LNCaP clone FGC (cell line): ENCODE results near the gene FMN1.

Source experiments
- DNase-seq: peaks from one replicate; pipeline ENCODE4 v3.0.0-alpha.2; 2011; ENCODE audit warnings: low read depth
- H3K4me3 ChIP-seq: 2 replicates; pipeline ENCODE4 v1.5.1; 2011; ENCODE audit warnings: mild to moderate bottlenecking, low read depth, low read length, control low read depth
- TF ChIP-seq, protein P1 (sequence below): IDR thresholded peaks from 2 replicates; pipeline ENCODE4 v1.5.1; 2012; ENCODE audit warnings: mild to moderate bottlenecking; ENCODE audit not compliant: control insufficient read depth, insufficient read depth; ENCODE audit errors: extremely low read depth

Gene FMN1

DNA sequence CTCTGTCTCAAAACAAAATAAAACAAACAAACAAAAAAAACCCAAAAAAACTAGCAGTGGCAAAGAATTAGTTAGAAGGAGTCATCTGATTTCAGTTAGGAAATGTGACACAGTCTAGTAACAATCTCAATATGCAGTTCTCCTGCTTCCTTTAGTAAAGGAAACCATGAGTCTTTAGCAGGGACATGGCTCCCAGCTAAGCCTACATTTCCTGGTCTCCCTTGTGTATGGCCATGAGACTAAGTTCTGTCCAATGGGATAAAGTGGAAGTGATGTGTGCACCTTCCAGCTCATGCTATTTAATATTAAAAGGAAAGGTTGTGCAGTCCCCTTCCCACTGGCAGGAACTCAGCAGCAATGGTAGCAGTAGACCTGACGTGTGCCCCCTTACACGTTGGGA is 402.1 kb downstream of the FMN1 start:
- DNase-seq, result no peak
- TF ChIP-seq, protein P1, sequence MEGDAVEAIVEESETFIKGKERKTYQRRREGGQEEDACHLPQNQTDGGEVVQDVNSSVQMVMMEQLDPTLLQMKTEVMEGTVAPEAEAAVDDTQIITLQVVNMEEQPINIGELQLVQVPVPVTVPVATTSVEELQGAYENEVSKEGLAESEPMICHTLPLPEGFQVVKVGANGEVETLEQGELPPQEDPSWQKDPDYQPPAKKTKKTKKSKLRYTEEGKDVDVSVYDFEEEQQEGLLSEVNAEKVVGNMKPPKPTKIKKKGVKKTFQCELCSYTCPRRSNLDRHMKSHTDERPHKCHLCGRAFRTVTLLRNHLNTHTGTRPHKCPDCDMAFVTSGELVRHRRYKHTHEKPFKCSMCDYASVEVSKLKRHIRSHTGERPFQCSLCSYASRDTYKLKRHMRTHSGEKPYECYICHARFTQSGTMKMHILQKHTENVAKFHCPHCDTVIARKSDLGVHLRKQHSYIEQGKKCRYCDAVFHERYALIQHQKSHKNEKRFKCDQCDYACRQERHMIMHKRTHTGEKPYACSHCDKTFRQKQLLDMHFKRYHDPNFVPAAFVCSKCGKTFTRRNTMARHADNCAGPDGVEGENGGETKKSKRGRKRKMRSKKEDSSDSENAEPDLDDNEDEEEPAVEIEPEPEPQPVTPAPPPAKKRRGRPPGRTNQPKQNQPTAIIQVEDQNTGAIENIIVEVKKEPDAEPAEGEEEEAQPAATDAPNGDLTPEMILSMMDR, result no peak
- H3K4me3 ChIP-seq, result no peak overlapping the region

DNA sequence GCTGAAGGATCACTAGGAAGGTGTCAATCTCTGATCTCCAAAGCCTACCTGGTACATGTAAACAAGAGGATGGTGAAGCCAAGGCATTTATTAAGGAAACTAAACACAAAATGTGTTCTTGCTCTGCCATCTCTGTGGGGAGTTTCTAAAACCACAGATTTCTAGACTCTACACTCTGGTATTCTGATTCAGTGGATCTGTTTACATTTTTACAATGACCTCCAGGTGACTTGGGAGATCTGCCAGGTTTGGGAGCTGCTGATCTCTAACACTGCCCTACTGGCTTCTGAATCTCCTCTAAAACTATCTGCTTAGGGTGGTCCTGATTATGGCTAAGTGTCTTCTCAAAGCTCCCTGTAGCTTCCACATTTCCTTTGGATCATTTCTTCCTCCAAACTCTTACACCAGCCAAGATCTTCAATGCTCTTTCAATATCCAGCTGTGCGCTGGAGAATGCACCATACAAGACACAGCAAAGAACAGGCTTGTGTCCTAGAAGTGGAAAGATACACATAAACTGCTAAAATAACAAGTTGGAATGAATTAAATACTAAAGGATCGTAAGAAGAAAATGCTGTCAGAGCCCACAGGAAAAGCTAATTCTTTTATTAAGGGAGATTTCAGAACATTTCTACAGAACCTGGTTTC is 404.0 kb downstream of the FMN1 start:
- no peak for DNase-seq
- TF ChIP-seq, protein P1, result no peak
- no peak overlapping the region for H3K4me3 ChIP-seq

DNA sequence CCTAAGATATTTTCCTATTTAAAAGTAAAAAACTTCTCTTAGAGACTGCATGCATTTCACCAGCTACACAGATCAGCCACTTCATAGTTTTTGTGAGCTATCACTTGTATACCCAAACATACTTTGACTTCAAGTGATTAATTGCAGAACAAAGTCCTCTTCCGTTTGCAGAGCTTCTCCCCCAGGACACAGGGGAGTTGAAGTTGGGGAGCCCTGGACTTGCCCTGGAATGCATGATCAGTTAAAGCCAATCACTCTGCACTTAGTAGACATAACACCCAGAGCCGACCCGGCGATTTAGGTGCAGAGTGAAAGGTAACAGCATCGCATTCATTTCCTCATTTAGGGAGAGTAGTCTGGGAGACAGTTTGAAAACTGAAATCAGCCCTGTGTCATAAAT is 406.6 kb downstream of the FMN1 start:
- TF ChIP-seq, protein P1, result no peak
- DNase-seq, result no peak
- no peak overlapping the region for H3K4me3 ChIP-seq

DNA sequence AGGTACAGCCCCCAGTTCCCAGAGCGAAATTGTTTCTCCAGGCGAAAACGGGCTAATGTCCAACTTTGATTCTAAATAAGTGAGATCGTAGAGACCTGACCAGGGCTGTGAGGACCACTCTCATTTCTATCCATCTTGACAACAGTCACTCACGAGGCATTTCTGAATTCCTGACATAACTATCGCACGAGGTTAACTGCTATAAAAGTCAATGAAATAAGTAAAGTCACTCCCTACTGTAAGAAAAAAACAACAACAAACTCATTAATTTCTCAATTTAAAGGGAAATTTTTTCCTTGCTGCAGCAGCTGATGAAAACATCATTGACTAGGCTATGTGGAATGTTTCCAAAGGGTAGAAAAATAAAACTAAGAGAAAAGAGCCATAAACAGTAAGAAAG is 407.6 kb downstream of the FMN1 start:
- no peak overlapping the region for H3K4me3 ChIP-seq
- DNase-seq, result no peak
- TF ChIP-seq, protein P1, result no peak

DNA sequence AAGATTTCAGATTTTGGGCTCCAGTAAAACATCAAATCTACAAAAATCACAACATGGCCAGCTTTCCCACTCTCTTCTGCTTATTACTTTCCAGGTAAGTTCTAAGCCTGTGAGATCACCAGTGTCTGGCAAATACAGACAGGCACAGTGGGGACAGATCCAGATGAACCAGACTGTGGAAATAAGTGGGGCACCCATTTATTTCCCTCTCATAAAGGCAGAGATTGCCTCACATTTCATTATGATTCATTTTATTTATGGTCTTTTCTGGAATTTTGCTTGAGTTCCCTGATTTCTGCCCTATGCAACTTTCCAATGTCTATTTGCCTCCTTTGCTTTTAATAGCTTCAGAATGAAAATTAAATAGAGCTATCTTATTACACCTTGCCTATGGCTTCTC is 409.9 kb downstream of the FMN1 start:
- no peak overlapping the region for H3K4me3 ChIP-seq
- DNase-seq, result no peak
- TF ChIP-seq, protein P1, result no peak

DNA sequence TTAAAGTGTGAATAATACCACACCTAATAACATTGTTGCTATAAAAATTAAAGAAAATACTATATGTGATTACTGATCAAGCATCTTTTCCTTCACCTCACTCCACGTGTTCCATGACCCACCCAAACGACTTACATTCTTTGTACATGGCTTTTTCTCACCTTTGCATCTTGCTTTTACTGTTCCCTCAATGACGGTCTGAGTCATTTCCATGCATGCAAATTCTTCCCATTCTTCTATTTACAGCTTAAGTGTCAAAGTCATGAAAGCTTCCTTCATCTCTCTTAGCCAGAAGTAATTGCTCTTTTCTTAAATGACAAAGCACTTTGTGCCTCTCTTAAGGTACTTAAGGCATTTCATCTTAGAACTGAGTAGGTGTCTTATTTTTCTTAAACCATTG is 412.7 kb downstream of the FMN1 start:
- no peak overlapping the region for H3K4me3 ChIP-seq
- no peak for DNase-seq
- TF ChIP-seq, protein P1, result no peak
